ENCODE data around the gene VPS35. TPM values are rescaled to one million over a fixed set of nuclear protein-coding genes. Genes with fewer than 3 reads are reported as not detected.

VPS35 gene
- 172 TPM for total RNA-seq

GRCh38 chr16:46688654-46689364 is at the start of gene VPS35:
Gene VPS35, minus strand, starts transcription at chr16:46689178. Its CDS starts 45 bp downstream, at chr16:46689133.

GRCh38 chr16:46689365-46690280 is 645 bp upstream of the VPS35 start, which contains the start of gene ORC6:
Gene ORC6, plus strand, starts transcription at chr16:46689659. Its CDS starts 47 bp downstream, at chr16:46689706.

GRCh38 chr16:46621006-46621933 is 67.7 kb downstream of the VPS35 start, which contains the start of gene SHCBP1:
Gene SHCBP1, minus strand, starts transcription at chr16:46621379. Its CDS starts 20 bp downstream, at chr16:46621359.

Other genes starting within 250 kb of the VPS35 start
- 4.6 TPM for gene SHCBP1, start 67.8 kb downstream of the VPS35 start, total RNA-seq
- 9.0 TPM for gene ORC6, start 481 bp upstream of the VPS35 start, total RNA-seq
- gene MYLK3, start 59.2 kb upstream of the VPS35 start, total RNA-seq, result 5.5 TPM
- gene C16orf87, start 142.0 kb upstream of the VPS35 start, total RNA-seq, result 32.8 TPM
- gene GPT2, start 195.2 kb upstream of the VPS35 start, total RNA-seq, result 23.1 TPM

Measured in diencephalon (tissue), 1 donor.